H1 (cell line): ENCODE data around the gene RPTOR. TPM values are rescaled to one million over a fixed set of nuclear protein-coding genes. Genes with fewer than 3 reads are reported as not detected.

Experiments
- BRCA1 ChIP-seq: IDR thresholded peaks from 2 replicates; pipeline ENCODE4 v1.6.1; 2012; ENCODE audit warnings: low read depth, low read length, improper control_type of control experiment
- CBX8 ChIP-seq: fragments of 300-800, 300-1000 bp; sonication (generic); IDR thresholded peaks from 2 replicates; pipeline ENCODE4 v1.7.1; 2016; ENCODE audit warnings: low read depth, low read length, borderline replicate concordance
- CHD7 ChIP-seq: fragments of 300-600 bp; sonication (generic); IDR thresholded peaks from 2 replicates; pipeline ENCODE4 v1.7.1; 2012; ENCODE audit warnings: low read length, moderate library complexity, mild to moderate bottlenecking, inconsistent platforms; ENCODE audit not compliant: insufficient replicate concordance
- RXRA ChIP-seq: IDR thresholded peaks from 2 replicates; pipeline ENCODE4 v1.6.1; 2011; ENCODE audit warnings: low read depth, mild to moderate bottlenecking, low read length, moderate library complexity; ENCODE audit not compliant: insufficient read depth
- SIX5 ChIP-seq: IDR thresholded peaks from 2 replicates; pipeline ENCODE4 v1.6.1; 2011; ENCODE audit warnings: mild to moderate bottlenecking, low read depth, low read length
- polyA plus RNA-seq, 7 experiments: library from polyadenylated mRNA; depleted of rRNA in 3 of 7; stranded (reverse) in 5 of 7; unstranded in 2 of 7; fragments of >200 nt in 5 of 7; fragments of 200-250 nt in 2 of 7; gene quantifications; 1 replicate in 5 of 7; 2 replicates in 1 of 7; 4 replicates in 1 of 7; pipeline versions ENCODE4 v1.2.1 to v1.2.3, GENCODE V29; 2011 to 2013; ENCODE audit warnings: missing spikeins in 2 of 7, mixed read lengths in 2 of 7
- total RNA-seq: library from RNA; stranded (reverse); fragmentation: NEBNext Ultra II Directional; extraction: Animal tissue kit (Norgen Biotek cat#: 25700); gene quantifications from 2 replicates; pipeline ENCODE4 v1.2.1, GENCODE V29; 2021
- TF ChIP-seq, protein P1 (sequence below): IDR thresholded peaks from 2 replicates; pipeline ENCODE4 v1.6.1; 2011; ENCODE audit warnings: low read depth, mild to moderate bottlenecking, low read length; ENCODE audit not compliant: insufficient read depth

RPTOR gene
- total and polyA plus RNA-seq, 2 of the 8 experiments (the other 6 are each of a cell fraction or from before 2014, with no cell fraction given): 6.9 to 28.7 TPM

GRCh38 chr17:80591788-80592187 is 47.1 kb downstream of the RPTOR start (continued):
- no peak for TF ChIP-seq CHD7
- TF ChIP-seq, protein P1, sequence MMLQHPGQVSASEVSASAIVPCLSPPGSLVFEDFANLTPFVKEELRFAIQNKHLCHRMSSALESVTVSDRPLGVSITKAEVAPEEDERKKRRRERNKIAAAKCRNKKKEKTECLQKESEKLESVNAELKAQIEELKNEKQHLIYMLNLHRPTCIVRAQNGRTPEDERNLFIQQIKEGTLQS: no peak
- no peak for TF ChIP-seq BRCA1
- TF ChIP-seq CBX8: no peak
- no peak for TF ChIP-seq RXRA
- TF ChIP-seq SIX5: no peak
